ENCODE data around the gene PDSS2. TPM values are rescaled to one million over a fixed set of nuclear protein-coding genes. Genes with fewer than 3 reads are reported as not detected.

PDSS2 gene
- total and polyA plus RNA-seq, 2 of the 8 experiments (the other 6 are each of a cell fraction or from before 2014, with no cell fraction given) = 10.7 to 16.1 TPM

- DNase-seq (ENCODE audit: low read depth in 1 of 2, low spot score in 2 of 2) (no peak), FAIRE-seq (no peak)
- Histone ChIP-seq H3K23ac (ENCODE audit: insufficient read length) (no peak overlapping the region), H2BK5ac (ENCODE audit: low read depth, low read length) (no peak overlapping the region), H3K18ac (ENCODE audit: extremely low read depth, low read length) (no peak overlapping the region), H3K4ac (replicated peaks; ENCODE audit: insufficient read length, low read depth, low read length) (no peak overlapping the region), H4K5ac (ENCODE audit: insufficient read length, low read depth, low read length) (no peak overlapping the region), H3K14ac (ENCODE audit: insufficient read length) (no peak overlapping the region), H2BK15ac (ENCODE audit: low read length) (no peak overlapping the region), H2AK5ac (ENCODE audit: low read depth, low read length) (no peak overlapping the region), H3K4me2 (ENCODE audit: insufficient read depth in 1 of 2, low read depth in 2 of 2, low read length in 2 of 2) (no peak overlapping the region), H3K79me2 (ENCODE audit: control insufficient read depth in 1 of 2, insufficient read depth in 2 of 2, low read length in 2 of 2) (no peaks in the 10 kb centered on the region), H2BK12ac (ENCODE audit: low read depth, low read length) (no peak overlapping the region), H3K9ac (replicated peaks in 1 of 4; ENCODE audit: extremely low read depth in 1 of 4, low read depth in 3 of 4, low read length in 3 of 4) (no peak overlapping the region), H3K4me1 (replicated peaks in 1 of 4; ENCODE audit: control insufficient read depth in 3 of 4, insufficient read depth in 4 of 4, low read length in 3 of 4) (no peaks in the 10 kb centered on the region), H2AFZ (ENCODE audit: low read length) (no peak overlapping the region), H4K20me1 (replicated peaks in 1 of 2; ENCODE audit: control insufficient read depth in 1 of 2, insufficient read depth in 2 of 2, low read length in 2 of 2) (no peaks in the 10 kb centered on the region), H3K23me2 (ENCODE audit: low read depth, low read length) (no peaks in the 10 kb centered on the region), H3K36me3 (ENCODE audit: control insufficient read depth in 2 of 4, insufficient read depth in 4 of 4, low read length in 3 of 4) (peaks cover 0 to 6% (median 0%) of the 10 kb centered on the region in 4 experiments; a peak in 1 of 8 replicates), H2BK120ac (replicated peaks; ENCODE audit: low read depth, low read length) (no peak overlapping the region), H3K4me3 (ENCODE audit: extremely low read depth in 1 of 4, insufficient read depth in 2 of 4, low read depth in 3 of 4, low read length in 4 of 4) (no peak overlapping the region), H3K9me3 (ENCODE audit: insufficient read depth in 2 of 2, low read depth in 1 of 2, low read length in 1 of 2) (peaks cover 12 to 15% of the 10 kb centered on the region in 2 experiments; a peak in 3 of 4 replicates), H3K27ac (ENCODE audit: low read depth, low read length) (no peak overlapping the region), H4K91ac (replicated peaks; ENCODE audit: insufficient read length, low read length) (no peak overlapping the region), H4K8ac (ENCODE audit: extremely low read depth, insufficient read depth, low read length) (no peak overlapping the region), H3K56ac (replicated peaks; ENCODE audit: insufficient read length, low read depth, low read length) (no peak overlapping the region), H2BK20ac (ENCODE audit: low read length) (no peak overlapping the region), H3K79me1 (ENCODE audit: low read depth, low read length) (no peaks in the 10 kb centered on the region), H3K27me3 (replicated peaks in 1 of 4; ENCODE audit: control insufficient read depth in 3 of 4, extremely low read depth in 1 of 4, insufficient read depth in 3 of 4, low read length in 3 of 4) (no peaks in the 10 kb centered on the region)
- CTCF ChIA-PET (ENCODE audit: partially characterized antibody) = interaction anchor here (0.9 to 1.0 kb wide), 2 partner anchors 101 to 147 kb away, joined by 3 read pairs; no protein-coding TSS in a partner anchor
- WGBS, 2 experiments (ENCODE audit: extremely low coverage in 1 of 2, insufficient coverage in 1 of 2, insufficient read length in 1 of 2, insufficient replicate concordance in 2 of 2, low coverage in 1 of 2, low lambda C conversion rate in 2 of 2, missing lambda C conversion rate in 1 of 2) = 86% methylated on average over 5 of the region's 5 CpGs; no CpG with 5 or more reads in 1 of the 2 experiments
- POLR2A ChIA-PET (ENCODE audit: partially characterized antibody) = interaction anchor here (1.1 kb wide), 1 partner anchor 17 kb away, joined by 4 read pairs; no protein-coding TSS in a partner anchor
- TF ChIP-seq SAP30 (IDR thresholded peaks at IDR 0.05; ENCODE audit: insufficient read depth, insufficient replicate concordance, low read length) (no peak), SIX5 (IDR thresholded peaks at IDR 0.05; ENCODE audit: low read depth, low read length) (no peak), RXRA (IDR thresholded peaks at IDR 0.05; ENCODE audit: insufficient read depth, low read depth, low read length) (no peak), SP4 (IDR thresholded peaks at IDR 0.05; ENCODE audit: low read length) (no peak), CHD1 (IDR thresholded peaks at IDR 0.05; ENCODE audit: low read depth, low read length) (no peak), KDM5A (IDR thresholded peaks at IDR 0.05; ENCODE audit: low read length) (no peak), TEAD4 (IDR thresholded peaks at IDR 0.05; ENCODE audit: low read depth, low read length) (no peak), TCF12 (IDR thresholded peaks at IDR 0.05; ENCODE audit: low read depth, low read length) (no peak), KDM1A (IDR thresholded peaks at IDR 0.05; ENCODE audit: borderline replicate concordance, low read length) (no peak), POU5F1 (IDR thresholded peaks at IDR 0.05; ENCODE audit: low read depth, low read length) (no peak), BCL11A (IDR thresholded peaks at IDR 0.05; ENCODE audit: low read depth in 2 of 2, low read length in 2 of 2) (no peak)
- TF ChIP-seq, protein P1, sequence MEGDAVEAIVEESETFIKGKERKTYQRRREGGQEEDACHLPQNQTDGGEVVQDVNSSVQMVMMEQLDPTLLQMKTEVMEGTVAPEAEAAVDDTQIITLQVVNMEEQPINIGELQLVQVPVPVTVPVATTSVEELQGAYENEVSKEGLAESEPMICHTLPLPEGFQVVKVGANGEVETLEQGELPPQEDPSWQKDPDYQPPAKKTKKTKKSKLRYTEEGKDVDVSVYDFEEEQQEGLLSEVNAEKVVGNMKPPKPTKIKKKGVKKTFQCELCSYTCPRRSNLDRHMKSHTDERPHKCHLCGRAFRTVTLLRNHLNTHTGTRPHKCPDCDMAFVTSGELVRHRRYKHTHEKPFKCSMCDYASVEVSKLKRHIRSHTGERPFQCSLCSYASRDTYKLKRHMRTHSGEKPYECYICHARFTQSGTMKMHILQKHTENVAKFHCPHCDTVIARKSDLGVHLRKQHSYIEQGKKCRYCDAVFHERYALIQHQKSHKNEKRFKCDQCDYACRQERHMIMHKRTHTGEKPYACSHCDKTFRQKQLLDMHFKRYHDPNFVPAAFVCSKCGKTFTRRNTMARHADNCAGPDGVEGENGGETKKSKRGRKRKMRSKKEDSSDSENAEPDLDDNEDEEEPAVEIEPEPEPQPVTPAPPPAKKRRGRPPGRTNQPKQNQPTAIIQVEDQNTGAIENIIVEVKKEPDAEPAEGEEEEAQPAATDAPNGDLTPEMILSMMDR (IDR thresholded peaks at IDR 0.05; ENCODE audit: control extremely low read depth in 1 of 3, insufficient read depth in 1 of 3, low read depth in 1 of 3, low read length in 3 of 3) = no peak
These were observed 287.9 kb downstream of the PDSS2 start for GRCh38 chr6:107171513-107171912.
